Measurements from ENCODE around the gene CD82. TPM values are rescaled to one million over a fixed set of nuclear protein-coding genes. Genes with fewer than 3 reads are reported as not detected.

Gene CD82
- polyA plus RNA-seq, 1 of the 3 experiments (the other 2 are of a cell fraction) = 39.2 TPM

- Histone ChIP-seq H3F3A (replicated peaks; ENCODE audit: insufficient read depth) (no peaks in the 10 kb centered on the region), H3K4me1 (ENCODE audit: control insufficient read depth in 1 of 2, insufficient read depth in 2 of 2, low read depth in 1 of 2, low read length in 1 of 2) (peaks cover 0 to 30% of the 10 kb centered on the region in 2 experiments; a peak in 1 of 4 replicates), H4K20me1 (ENCODE audit: insufficient read depth) (no peaks in the 10 kb centered on the region), H3K9me3 (no peaks in the 10 kb centered on the region), H3K9me2 (no peaks in the 10 kb centered on the region), H3K27me3 (ENCODE audit: insufficient read depth) (no peaks in the 10 kb centered on the region), H3K4me3 (ENCODE audit: low read depth in 2 of 2, low read length in 1 of 2) (no peak overlapping the region), H3K36me3 (replicated peaks in 1 of 2; ENCODE audit: control insufficient read depth in 1 of 2, insufficient read depth in 2 of 2, low read length in 1 of 2) (no peaks in the 10 kb centered on the region), H3K27ac (ENCODE audit: low read depth in 2 of 2, low read length in 1 of 2) (no peak overlapping the region), H3K79me2 (ENCODE audit: insufficient read depth) (no peaks in the 10 kb centered on the region), H3K9ac (no peak overlapping the region), H2AFZ (ENCODE audit: low read depth) (no peak overlapping the region), H3K4me2 (no peak overlapping the region)
- 77% methylated on average over 2 of the region's 3 CpGs for WGBS (ENCODE audit: low lambda C conversion rate)
- TF ChIP-seq RCOR1 (IDR thresholded peaks at IDR 0.05; ENCODE audit: low read length) = no peak
- no peak for TF ChIP-seq NFIC (IDR thresholded peaks at IDR 0.05; ENCODE audit: borderline replicate concordance)
- TF ChIP-seq CTCF (IDR thresholded peaks at IDR 0.05) = no peak
- no peak for TF ChIP-seq CHD2 (IDR thresholded peaks at IDR 0.05; ENCODE audit: low read length, partially characterized antibody)
- no peak for TF ChIP-seq RFX5 (IDR thresholded peaks at IDR 0.05; ENCODE audit: low read length)
- TF ChIP-seq PBX3 (IDR thresholded peaks at IDR 0.05) = no peak
- TF ChIP-seq, protein P1, sequence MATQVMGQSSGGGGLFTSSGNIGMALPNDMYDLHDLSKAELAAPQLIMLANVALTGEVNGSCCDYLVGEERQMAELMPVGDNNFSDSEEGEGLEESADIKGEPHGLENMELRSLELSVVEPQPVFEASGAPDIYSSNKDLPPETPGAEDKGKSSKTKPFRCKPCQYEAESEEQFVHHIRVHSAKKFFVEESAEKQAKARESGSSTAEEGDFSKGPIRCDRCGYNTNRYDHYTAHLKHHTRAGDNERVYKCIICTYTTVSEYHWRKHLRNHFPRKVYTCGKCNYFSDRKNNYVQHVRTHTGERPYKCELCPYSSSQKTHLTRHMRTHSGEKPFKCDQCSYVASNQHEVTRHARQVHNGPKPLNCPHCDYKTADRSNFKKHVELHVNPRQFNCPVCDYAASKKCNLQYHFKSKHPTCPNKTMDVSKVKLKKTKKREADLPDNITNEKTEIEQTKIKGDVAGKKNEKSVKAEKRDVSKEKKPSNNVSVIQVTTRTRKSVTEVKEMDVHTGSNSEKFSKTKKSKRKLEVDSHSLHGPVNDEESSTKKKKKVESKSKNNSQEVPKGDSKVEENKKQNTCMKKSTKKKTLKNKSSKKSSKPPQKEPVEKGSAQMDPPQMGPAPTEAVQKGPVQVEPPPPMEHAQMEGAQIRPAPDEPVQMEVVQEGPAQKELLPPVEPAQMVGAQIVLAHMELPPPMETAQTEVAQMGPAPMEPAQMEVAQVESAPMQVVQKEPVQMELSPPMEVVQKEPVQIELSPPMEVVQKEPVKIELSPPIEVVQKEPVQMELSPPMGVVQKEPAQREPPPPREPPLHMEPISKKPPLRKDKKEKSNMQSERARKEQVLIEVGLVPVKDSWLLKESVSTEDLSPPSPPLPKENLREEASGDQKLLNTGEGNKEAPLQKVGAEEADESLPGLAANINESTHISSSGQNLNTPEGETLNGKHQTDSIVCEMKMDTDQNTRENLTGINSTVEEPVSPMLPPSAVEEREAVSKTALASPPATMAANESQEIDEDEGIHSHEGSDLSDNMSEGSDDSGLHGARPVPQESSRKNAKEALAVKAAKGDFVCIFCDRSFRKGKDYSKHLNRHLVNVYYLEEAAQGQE (IDR thresholded peaks at IDR 0.05; ENCODE audit: low read depth, low read length) = no peak
- TF ChIP-seq GABPA (IDR thresholded peaks at IDR 0.05; ENCODE audit: low read depth) = no peak
- TF ChIP-seq POLR2AphosphoS5 (IDR thresholded peaks at IDR 0.05; ENCODE audit: low read depth, low read length) = no peak
- POLR2A ChIA-PET = no interaction called here
- no peak for DNase-seq
- CTCF ChIA-PET = interaction anchor here (0.6 to 3.0 kb wide), 7 partner anchors 10 to 487 kb away, joined by 3 to 11 read pairs (median 3); no protein-coding TSS in a partner anchor
These were observed 15.8 kb downstream of the CD82 start for GRCh38 chr11:44581246-44581645.
